SJCRH30 (cell line): Measurements from ENCODE around the gene LRRC1. TPM values are rescaled to one million over a fixed set of nuclear protein-coding genes. Genes with fewer than 3 reads are reported as not detected.

Source experiments
- DNase-seq, 2 experiments: peaks; one replicate each; pipeline ENCODE4 v3.0.0-alpha.2; 2015 to 2020
- H3K27ac ChIP-seq: fragments of 250-450 bp; sonication (Bioruptor Pico); 2 replicates; pipeline ENCODE4 v1.5.1; 2020; ENCODE audit warnings: mild to moderate bottlenecking, moderate library complexity
- H3K27me3 ChIP-seq: fragments of 250-450 bp; sonication (Bioruptor Pico); 2 replicates; pipeline ENCODE4 v1.5.1; 2020; ENCODE audit warnings: mild to moderate bottlenecking, moderate library complexity
- H3K36me3 ChIP-seq: fragments of 250-450 bp; sonication (Bioruptor Pico); 2 replicates; pipeline ENCODE4 v1.5.1; 2020; ENCODE audit warnings: mild to moderate bottlenecking, moderate library complexity
- H3K4me1 ChIP-seq: fragments of 250-450 bp; sonication (Bioruptor Pico); 2 replicates; pipeline ENCODE4 v1.5.1; 2020; ENCODE audit warnings: mild to moderate bottlenecking, moderate library complexity
- H3K4me3 ChIP-seq: fragments of 250-450 bp; sonication (Bioruptor Pico); 2 replicates; pipeline ENCODE4 v1.5.1; 2020; ENCODE audit warnings: mild to moderate bottlenecking, moderate library complexity
- H3K9me3 ChIP-seq: fragments of 250-450 bp; sonication (Bioruptor Pico); replicated peaks from 2 replicates; pipeline ENCODE4 v1.5.1; 2020; ENCODE audit warnings: mild to moderate bottlenecking, moderate library complexity
- total RNA-seq: library from RNA; depleted of rRNA; stranded (reverse); fragments of >200 nt; shearing (Covaris generic); gene quantifications from 2 replicates; pipeline ENCODE4 v1.2.3, GENCODE V29; 2014

Gene LRRC1
- total RNA-seq, 1 experiment from 2014 or later, result 7.4 TPM

GRCh38 chr6:53833155-53833554, 38.4 kb downstream of the LRRC1 start:
- Histone ChIP-seq H3K27me3 (no peaks in the 10 kb centered on the region), H3K9me3 (no peaks in the 10 kb centered on the region; the same call in 1 of the 2 replicates), H3K4me3 (no peak overlapping the region), H3K36me3 (no peaks in the 10 kb centered on the region), H3K4me1 (peaks cover 25% of the 10 kb centered on the region), H3K27ac (no peak overlapping the region)
- DNase-seq, result no peak

GRCh38 chr6:53834132-53834531, 39.3 kb downstream of the LRRC1 start:
- no peak for DNase-seq
- Histone ChIP-seq H3K4me1 (peaks cover 28% of the 10 kb centered on the region), H3K36me3 (no peaks in the 10 kb centered on the region), H3K27me3 (no peaks in the 10 kb centered on the region), H3K27ac (no peak overlapping the region), H3K9me3 (no peaks in the 10 kb centered on the region; the same call in 1 of the 2 replicates), H3K4me3 (no peak overlapping the region)

- no peaks in the 10 kb centered on the region for H3K9me3 ChIP-seq
- no peak overlapping the region for H3K27ac ChIP-seq
- DNase-seq, result peak in 1 of 2 experiments; percentile 49
- no peaks in the 10 kb centered on the region for H3K27me3 ChIP-seq
- peaks cover 26% of the 10 kb centered on the region for H3K4me1 ChIP-seq
- H3K4me3 ChIP-seq, result no peak overlapping the region
- H3K36me3 ChIP-seq, result no peaks in the 10 kb centered on the region
These were observed 43.3 kb downstream of the LRRC1 start for GRCh38 chr6:53837865-53838769.

GRCh38 chr6:53840027-53840426, 45.2 kb downstream of the LRRC1 start:
- Histone ChIP-seq H3K27me3 (no peaks in the 10 kb centered on the region), H3K4me3 (no peak overlapping the region), H3K36me3 (no peaks in the 10 kb centered on the region), H3K4me1 (peaks cover 23% of the 10 kb centered on the region), H3K9me3 (no peaks in the 10 kb centered on the region), H3K27ac (no peak overlapping the region)
- DNase-seq, result no peak

- H3K36me3 ChIP-seq, result no peaks in the 10 kb centered on the region
- no peaks in the 10 kb centered on the region for H3K27me3 ChIP-seq
- no peak for DNase-seq
- no peaks in the 10 kb centered on the region for H3K9me3 ChIP-seq
- no peaks in the 10 kb centered on the region for H3K4me1 ChIP-seq
- H3K27ac ChIP-seq, result no peak overlapping the region
- H3K4me3 ChIP-seq, result no peak overlapping the region
These were observed 50.7 kb downstream of the LRRC1 start for GRCh38 chr6:53845280-53846195.

- Histone ChIP-seq H3K4me1 (no peaks in the 10 kb centered on the region), H3K9me3 (no peaks in the 10 kb centered on the region)
These were observed 51.4 kb downstream of the LRRC1 start for GRCh38 chr6:53846250-53846649.

GRCh38 chr6:53847796-53848314, 53.0 kb downstream of the LRRC1 start:
- DNase-seq, result no peak
- no peaks in the 10 kb centered on the region for H3K9me3 ChIP-seq
- H3K27me3 ChIP-seq, result no peaks in the 10 kb centered on the region
- no peak overlapping the region for H3K4me3 ChIP-seq
- no peak overlapping the region for H3K27ac ChIP-seq
- H3K4me1 ChIP-seq, result no peaks in the 10 kb centered on the region
- H3K36me3 ChIP-seq, result no peaks in the 10 kb centered on the region

More at GRCh38 chr6:53846250-53846649, 51.4 kb downstream of the LRRC1 start:
- H3K27me3 ChIP-seq, result no peaks in the 10 kb centered on the region
- no peaks in the 10 kb centered on the region for H3K36me3 ChIP-seq
- DNase-seq, result no peak
- H3K4me3 ChIP-seq, result no peak overlapping the region
- H3K27ac ChIP-seq, result no peak overlapping the region

GRCh38 chr6:53850527-53850926, 55.7 kb downstream of the LRRC1 start:
- Histone ChIP-seq H3K9me3 (no peaks in the 10 kb centered on the region), H3K36me3 (no peaks in the 10 kb centered on the region), H3K4me3 (no peak overlapping the region), H3K27ac (no peak overlapping the region), H3K27me3 (no peaks in the 10 kb centered on the region), H3K4me1 (no peaks in the 10 kb centered on the region)
- no peak for DNase-seq

- no peaks in the 10 kb centered on the region for H3K4me1 ChIP-seq
- no peaks in the 10 kb centered on the region for H3K27me3 ChIP-seq
- H3K36me3 ChIP-seq, result no peaks in the 10 kb centered on the region
- H3K9me3 ChIP-seq, result no peaks in the 10 kb centered on the region
- H3K4me3 ChIP-seq, result no peak overlapping the region
- no peak overlapping the region for H3K27ac ChIP-seq
- no peak for DNase-seq
These were observed 56.8 kb downstream of the LRRC1 start for GRCh38 chr6:53851561-53851960.

GRCh38 chr6:53852805-53853204, 58.0 kb downstream of the LRRC1 start:
- Histone ChIP-seq H3K27me3 (no peaks in the 10 kb centered on the region), H3K27ac (no peak overlapping the region), H3K36me3 (no peaks in the 10 kb centered on the region), H3K4me1 (no peaks in the 10 kb centered on the region), H3K9me3 (no peaks in the 10 kb centered on the region), H3K4me3 (no peak overlapping the region)
- DNase-seq, result no peak

GRCh38 chr6:53854843-53855567, 60.2 kb downstream of the LRRC1 start:
- Histone ChIP-seq H3K36me3 (no peaks in the 10 kb centered on the region), H3K27me3 (no peaks in the 10 kb centered on the region), H3K9me3 (no peaks in the 10 kb centered on the region), H3K27ac (no peak overlapping the region), H3K4me1 (no peaks in the 10 kb centered on the region), H3K4me3 (no peak overlapping the region)
- DNase-seq, result no peak

GRCh38 chr6:53855940-53856339, 61.1 kb downstream of the LRRC1 start:
- no peak for DNase-seq
- Histone ChIP-seq H3K4me3 (no peak overlapping the region), H3K4me1 (no peaks in the 10 kb centered on the region), H3K9me3 (no peaks in the 10 kb centered on the region), H3K36me3 (no peaks in the 10 kb centered on the region), H3K27ac (no peak overlapping the region), H3K27me3 (no peaks in the 10 kb centered on the region)

- H3K9me3 ChIP-seq, result no peaks in the 10 kb centered on the region
- H3K4me3 ChIP-seq, result no peak overlapping the region
- no peak for DNase-seq
- peaks cover 4% of the 10 kb centered on the region for H3K4me1 ChIP-seq
- H3K27ac ChIP-seq, result no peak overlapping the region
- no peaks in the 10 kb centered on the region for H3K36me3 ChIP-seq
- no peaks in the 10 kb centered on the region for H3K27me3 ChIP-seq
These were observed 62.7 kb downstream of the LRRC1 start for GRCh38 chr6:53857318-53858094.

GRCh38 chr6:53858196-53858595, 63.4 kb downstream of the LRRC1 start:
- Histone ChIP-seq H3K9me3 (no peaks in the 10 kb centered on the region), H3K27ac (no peak overlapping the region)
- DNase-seq, result no peak

More at GRCh38 chr6:53858196-53858595, 63.4 kb downstream of the LRRC1 start:
- H3K27me3 ChIP-seq, result no peaks in the 10 kb centered on the region
- peaks cover 10% of the 10 kb centered on the region for H3K4me1 ChIP-seq
- no peak overlapping the region for H3K4me3 ChIP-seq
- H3K36me3 ChIP-seq, result no peaks in the 10 kb centered on the region
